NT2/D1 (cell line): ENCODE data around the gene ZCWPW1.

Source experiments
- SUZ12 ChIP-seq: IDR thresholded peaks from 2 replicates; pipeline ENCODE4 v1.6.1; 2011; ENCODE audit not compliant: insufficient read length, insufficient read depth; ENCODE audit errors: extremely low read depth
- YY1 ChIP-seq: IDR thresholded peaks from 2 replicates; pipeline ENCODE4 v1.6.1; 2011; ENCODE audit not compliant: insufficient read length, insufficient read depth
- ZNF274 ChIP-seq: IDR thresholded peaks from 2 replicates; pipeline ENCODE4 v1.6.1; 2011; ENCODE audit warnings: mild to moderate bottlenecking, low read depth, low read length

DNA sequence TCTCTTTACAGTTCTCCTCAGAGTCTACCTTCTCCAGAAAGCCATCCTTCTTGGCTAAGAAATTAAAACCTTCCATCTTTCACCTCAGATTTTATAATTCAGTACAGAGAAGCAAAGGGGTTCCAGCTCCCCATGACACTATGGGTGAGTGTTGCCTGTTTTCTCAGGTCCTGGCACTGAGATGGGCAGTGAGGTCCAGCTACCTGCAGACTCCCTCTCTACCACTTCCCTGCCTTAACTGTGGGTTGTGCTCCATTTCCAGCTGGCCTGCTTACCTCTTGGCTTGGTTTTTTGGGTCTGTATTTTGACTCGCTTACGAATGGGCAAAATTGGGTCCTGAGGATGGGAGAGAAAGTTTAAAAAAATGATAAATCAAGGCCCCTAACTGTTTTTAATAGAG lies 26.3 kb downstream of the ZCWPW1 start:
- TF ChIP-seq YY1, result no peak
- TF ChIP-seq ZNF274, result no peak
- no peak for TF ChIP-seq SUZ12
